KBM-7 (cell line): ENCODE results near the gene FREY1.

Source experiments
- DNase-seq: peaks from one replicate; pipeline ENCODE4 v3.0.0-alpha.2; 2015
- in situ Hi-C: fragments of 300-500 bp; cut with MboI; formaldehyde crosslinking; loops from 2 replicates; pipeline ENCODE4 v1.14.3; 2020; ENCODE audit warnings: low sequenced_read_pairs, low pct_unique_long_range_greater_than_20kb, mixed read lengths

FREY1 gene

GRCh38 chr11:45906965-45907611 is at the start of gene FREY1:
FREY1 (minus strand) TSS chr11:45907271; CDS start chr11:45907245, 26 bp downstream.
- no peak for DNase-seq
- in situ Hi-C loops, result no loop called here

GRCh38 chr11:45949992-45950407 is 42.9 kb upstream of the FREY1 start:
- no peak for DNase-seq
- in situ Hi-C loops, result no loop called here

- in situ Hi-C loops, result no loop called here
- no peak for DNase-seq
Measured at GRCh38 chr11:45948356-45948755, 41.3 kb upstream of the FREY1 start.

GRCh38 chr11:45947885-45948284 is 40.8 kb upstream of the FREY1 start:
- DNase-seq, result no peak
- in situ Hi-C loops, result no loop called here

GRCh38 chr11:45945397-45945999 is 38.4 kb upstream of the FREY1 start:
- no peak for DNase-seq
- in situ Hi-C loops, result no loop called here

- in situ Hi-C loops, result no loop called here
- DNase-seq, result no peak
Measured at GRCh38 chr11:45942381-45942780, 35.3 kb upstream of the FREY1 start.

- DNase-seq, result no peak
- in situ Hi-C loops, result no loop called here
Measured at GRCh38 chr11:45941285-45941684, 34.2 kb upstream of the FREY1 start.

GRCh38 chr11:45939836-45940235 is 32.8 kb upstream of the FREY1 start:
- no peak for DNase-seq
- in situ Hi-C loops, result no loop called here

GRCh38 chr11:45937916-45938315 is 30.8 kb upstream of the FREY1 start:
- DNase-seq, result no peak
- in situ Hi-C loops, result no loop called here

- DNase-seq, result no peak
- in situ Hi-C loops, result no loop called here
Measured at GRCh38 chr11:45936511-45937054, 29.5 kb upstream of the FREY1 start.

- no peak for DNase-seq
- in situ Hi-C loops, result no loop called here
Measured at GRCh38 chr11:45935349-45936064, 28.4 kb upstream of the FREY1 start.

GRCh38 chr11:45934580-45935318 is 27.7 kb upstream of the FREY1 start:
- no peak for DNase-seq
- in situ Hi-C loops, result no loop called here

GRCh38 chr11:45933846-45934579 is 26.9 kb upstream of the FREY1 start:
- no peak for DNase-seq
- in situ Hi-C loops, result no loop called here

GRCh38 chr11:45933131-45933831 is 26.2 kb upstream of the FREY1 start:
- DNase-seq, result no peak
- in situ Hi-C loops, result no loop called here

GRCh38 chr11:45932217-45932616 is 25.1 kb upstream of the FREY1 start:
- no peak for DNase-seq
- in situ Hi-C loops, result no loop called here

- no peak for DNase-seq
Measured at GRCh38 chr11:45931739-45932138, 24.7 kb upstream of the FREY1 start.

GRCh38 chr11:45930951-45931570 is 24.0 kb upstream of the FREY1 start:
- DNase-seq, result no peak
- in situ Hi-C loops, result no loop called here

More at GRCh38 chr11:45931739-45932138, 24.7 kb upstream of the FREY1 start:
- in situ Hi-C loops, result no loop called here
